GM18867 (cell line): ENCODE results near the gene SKIL.

Source experiments
- ATAC-seq: cut with Tn5 transposase; IDR thresholded peaks from one replicate; pipeline ENCODE4 v1.9.1; 2021; ENCODE audit warnings: mild to moderate bottlenecking, moderate library complexity; ENCODE audit not compliant: unreplicated experiment

SKIL gene

DNA sequence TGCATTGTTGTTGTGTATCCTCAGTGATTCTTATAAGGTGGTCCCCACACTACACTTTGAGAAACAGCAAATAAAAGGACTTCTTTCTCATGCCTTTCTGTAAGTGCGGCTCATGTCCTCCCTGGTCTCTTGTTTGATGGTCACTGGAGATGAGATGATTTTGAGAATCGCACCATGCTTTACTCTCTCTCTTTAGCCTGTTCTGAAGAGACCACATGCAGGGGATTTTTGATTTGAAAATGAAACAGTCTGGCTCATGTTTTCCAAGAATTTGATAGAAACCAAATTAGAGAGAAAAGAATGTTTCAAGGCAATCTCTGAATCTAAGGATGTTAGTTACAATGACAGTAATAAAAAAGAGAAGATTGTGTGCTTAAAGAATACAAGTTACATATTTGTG lies 79.2 kb downstream of the SKIL start:
- ATAC-seq = no peak

DNA sequence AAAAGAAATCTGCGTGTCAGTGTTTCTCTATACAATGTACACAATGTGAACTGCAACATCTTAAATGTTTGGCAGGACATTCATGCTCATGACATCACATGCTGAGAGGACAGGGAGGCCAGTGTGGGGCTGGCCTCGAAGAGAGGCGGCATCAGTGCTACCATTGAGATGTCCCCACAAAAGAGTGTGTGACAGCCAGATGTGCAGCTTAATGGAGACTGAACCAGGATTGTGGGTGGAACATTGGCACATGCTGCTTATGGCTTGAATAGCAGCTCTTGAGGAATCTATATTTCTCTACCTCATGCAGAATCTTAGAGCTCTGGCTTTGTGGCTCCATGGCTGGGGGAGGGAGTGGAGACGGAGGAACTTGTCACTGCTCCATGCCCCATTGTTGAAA lies 79.7 kb downstream of the SKIL start:
- no peak for ATAC-seq

DNA sequence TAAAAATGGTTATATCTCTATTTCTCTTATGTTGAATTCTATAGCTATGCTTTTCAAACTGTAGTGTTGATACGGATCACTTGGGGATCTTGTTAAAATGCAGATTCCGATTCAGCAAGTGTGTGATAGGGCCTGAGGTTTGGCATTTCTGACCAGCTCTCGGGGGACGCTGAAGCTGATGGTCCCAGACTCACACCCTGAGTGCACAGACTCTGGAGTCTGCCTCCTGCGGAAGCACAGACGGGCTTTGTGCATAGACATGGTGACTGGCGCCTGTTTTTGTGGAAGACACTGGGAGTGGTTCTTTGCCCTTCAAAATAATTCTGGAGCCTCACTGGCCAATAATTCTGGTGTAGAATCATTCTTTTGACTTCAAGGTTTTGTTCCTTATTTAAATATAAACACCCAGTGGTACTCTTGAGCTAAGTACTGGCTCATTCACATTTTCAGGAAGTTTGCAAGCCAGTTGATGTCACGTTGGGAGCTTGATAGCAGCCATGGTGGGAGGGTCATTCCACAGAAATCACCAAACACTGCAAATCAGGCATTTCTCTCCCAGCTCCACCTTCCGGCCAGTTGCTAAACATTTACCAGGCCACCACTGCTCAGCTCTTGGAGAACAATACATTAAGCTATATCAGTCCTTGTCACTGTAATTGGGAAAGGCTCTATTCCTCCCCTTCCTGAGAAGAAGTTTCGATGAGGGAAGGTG lies 80.3 kb downstream of the SKIL start:
- ATAC-seq = no peak

DNA sequence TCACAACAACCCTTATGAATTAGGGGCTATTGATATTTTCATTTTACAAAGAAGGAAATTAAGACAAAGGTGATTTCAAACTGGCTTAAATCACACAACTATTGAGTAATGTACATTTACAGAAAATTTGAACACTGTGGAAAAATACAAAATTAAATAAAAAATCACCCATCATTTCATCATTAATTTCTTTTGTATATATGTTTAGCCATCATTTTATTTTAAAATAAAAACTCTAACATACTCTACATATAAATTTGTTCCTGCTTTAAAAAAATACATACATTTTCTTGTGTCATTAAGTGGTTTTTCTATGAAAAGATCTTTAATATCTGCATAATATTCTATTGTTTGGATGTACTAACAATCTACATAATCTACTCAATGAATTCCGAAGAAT lies 81.3 kb downstream of the SKIL start:
- no peak for ATAC-seq

DNA sequence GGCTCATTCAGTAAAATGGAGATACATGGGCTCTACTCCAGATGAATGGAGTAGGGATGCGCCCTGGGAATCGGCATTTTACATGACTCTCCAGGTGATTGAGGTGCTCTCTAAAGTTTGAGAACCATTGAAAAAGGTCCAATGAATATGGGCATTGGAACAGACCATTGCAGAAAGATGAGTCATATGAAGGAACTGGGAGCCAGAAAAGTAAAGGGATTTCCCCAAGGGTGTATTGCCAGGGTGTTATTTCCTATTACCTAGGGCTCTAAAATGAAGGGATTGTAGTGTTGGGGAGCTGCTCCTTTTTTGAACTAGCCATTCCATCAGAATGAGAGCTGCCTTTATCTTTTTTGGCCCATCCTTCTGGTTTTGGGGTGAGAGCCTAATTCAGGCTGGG lies 82.8 kb downstream of the SKIL start:
- ATAC-seq = no peak

DNA sequence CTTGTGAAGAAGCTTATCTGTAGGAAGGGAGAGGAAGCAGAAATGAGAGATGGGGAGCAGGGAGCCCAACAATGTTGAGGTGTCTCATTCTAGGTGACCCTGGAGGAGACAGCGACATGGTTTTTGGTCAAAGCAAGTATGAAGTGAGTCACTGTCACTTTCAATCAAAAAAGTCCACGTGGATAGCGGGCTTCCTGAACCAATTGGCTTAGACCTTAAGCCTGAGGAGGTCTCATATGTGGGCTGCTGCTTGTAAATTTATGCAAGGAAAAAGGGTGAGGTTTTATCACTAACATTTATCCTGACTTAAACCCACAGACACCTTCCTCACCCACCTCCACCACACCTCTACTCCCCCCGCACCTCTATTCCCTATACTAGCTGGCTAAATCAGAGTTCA lies 83.9 kb downstream of the SKIL start:
- no peak for ATAC-seq

DNA sequence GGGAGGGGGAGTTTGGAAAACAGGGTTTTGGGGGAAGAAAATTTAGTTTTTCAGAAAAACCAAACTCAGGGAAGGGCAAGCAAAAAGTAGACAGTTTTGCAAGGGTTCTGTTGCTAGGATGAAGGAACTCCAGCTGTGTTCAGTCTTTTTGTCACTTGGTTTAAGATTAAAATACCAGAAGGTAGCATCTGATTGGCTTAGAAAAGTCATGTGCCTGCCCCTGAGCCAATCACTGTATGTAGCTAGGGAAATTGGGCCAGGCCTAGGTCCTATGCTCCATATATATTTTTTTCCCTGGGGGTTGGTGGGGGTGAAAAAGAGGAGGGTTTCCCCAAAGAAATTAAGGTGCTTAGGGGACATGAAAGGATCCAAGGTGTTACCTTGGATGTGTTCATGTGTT lies 85.4 kb downstream of the SKIL start:
- ATAC-seq = no peak

DNA sequence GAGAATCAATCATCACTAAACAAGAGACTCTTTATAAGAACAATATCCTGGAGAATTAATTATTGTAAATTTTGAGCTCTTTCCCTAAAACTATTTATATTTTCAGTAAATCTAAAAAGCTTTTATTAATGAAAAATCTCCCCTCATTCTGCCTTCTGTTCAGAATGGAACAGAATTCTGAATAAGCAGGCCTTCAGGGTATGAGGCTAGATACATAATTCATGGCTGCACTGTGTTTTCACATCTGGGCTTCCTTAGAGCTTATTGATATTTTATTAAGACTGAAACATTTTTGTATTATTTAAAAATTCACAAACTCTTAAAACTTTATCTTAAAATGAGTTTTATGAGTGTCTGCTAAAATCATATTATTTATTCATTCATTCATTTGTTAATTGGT lies 85.9 kb downstream of the SKIL start:
- ATAC-seq = no peak
